Activated effector memory CD4-positive, alpha-beta T cell treated with anti-CD3 and anti-CD28 coated beads, Interleukin-2, amount 50 U/mL, for 16 hours (primary cell): Measurements from ENCODE around the gene WWP2.

Source experiments
- DNase-seq: peaks from one replicate; pipeline ENCODE4 v3.0.0-alpha.2; 2020

Gene WWP2

DNA sequence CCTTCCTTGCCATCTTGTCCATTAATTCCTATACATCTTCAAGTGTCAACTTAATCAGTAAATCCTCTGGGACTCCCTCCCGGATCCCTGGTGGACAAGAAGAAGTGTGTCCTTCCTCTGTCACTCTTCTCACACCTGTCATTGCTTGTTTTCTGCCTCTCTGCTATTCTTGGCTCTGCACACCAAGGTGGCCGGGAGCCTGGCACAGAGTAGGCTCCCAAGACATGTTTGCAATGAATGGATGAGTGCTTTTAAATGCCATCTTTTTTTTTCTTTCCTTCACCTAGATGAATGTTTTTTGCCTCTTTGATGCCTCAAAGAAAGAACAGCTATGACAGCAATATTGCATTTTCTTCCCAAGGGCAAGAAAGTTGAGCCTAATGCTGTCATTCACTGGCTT lies 131.0 kb downstream of the WWP2 start:
- DNase-seq = no peak

DNA sequence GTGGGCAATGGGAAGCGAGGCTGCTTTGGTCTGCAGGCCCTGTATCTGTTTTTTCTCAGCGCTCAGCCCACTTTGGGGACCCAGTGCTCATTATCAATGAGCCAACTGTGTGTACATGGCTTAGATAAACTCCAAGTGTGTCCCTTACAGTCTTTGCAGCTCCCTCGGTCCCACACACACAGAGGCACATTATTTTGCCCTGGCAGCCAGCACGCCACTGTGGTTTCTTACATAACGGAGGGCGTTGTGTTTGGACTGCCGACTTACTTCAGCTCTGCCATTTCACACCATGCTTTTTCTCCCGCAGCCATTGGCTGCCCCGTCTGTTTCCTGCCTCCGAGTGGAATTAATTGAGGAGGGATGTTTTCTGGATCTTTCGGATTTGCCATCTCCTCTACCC lies 132.5 kb downstream of the WWP2 start:
- no peak for DNase-seq

DNA sequence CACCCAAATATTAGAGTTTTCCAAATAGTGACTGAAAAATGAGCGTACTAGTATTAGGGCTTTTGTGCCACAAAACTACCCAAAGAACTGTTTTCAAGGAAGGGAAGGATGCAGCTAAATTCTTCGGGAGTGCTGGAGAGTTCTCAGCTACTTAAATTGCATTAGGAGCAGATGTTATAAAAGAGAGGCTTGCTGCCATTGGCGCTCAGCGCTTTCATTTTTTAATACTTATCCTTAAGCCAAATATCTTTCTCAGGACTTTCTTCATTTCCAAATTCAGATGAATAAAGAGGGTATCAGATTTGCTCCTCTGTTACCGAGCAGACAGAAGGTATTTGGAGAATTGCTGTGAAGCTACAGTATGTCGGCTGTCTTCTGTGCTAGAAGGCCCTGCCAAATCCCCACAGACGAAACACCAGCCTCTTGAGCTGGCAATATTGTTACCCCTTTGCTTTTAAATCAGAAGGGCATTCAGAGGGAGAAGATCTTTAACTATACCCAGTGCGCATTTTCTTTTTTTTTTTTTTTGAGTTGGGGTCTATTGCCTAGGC lies 141.8 kb downstream of the WWP2 start:
- no peak for DNase-seq

DNA sequence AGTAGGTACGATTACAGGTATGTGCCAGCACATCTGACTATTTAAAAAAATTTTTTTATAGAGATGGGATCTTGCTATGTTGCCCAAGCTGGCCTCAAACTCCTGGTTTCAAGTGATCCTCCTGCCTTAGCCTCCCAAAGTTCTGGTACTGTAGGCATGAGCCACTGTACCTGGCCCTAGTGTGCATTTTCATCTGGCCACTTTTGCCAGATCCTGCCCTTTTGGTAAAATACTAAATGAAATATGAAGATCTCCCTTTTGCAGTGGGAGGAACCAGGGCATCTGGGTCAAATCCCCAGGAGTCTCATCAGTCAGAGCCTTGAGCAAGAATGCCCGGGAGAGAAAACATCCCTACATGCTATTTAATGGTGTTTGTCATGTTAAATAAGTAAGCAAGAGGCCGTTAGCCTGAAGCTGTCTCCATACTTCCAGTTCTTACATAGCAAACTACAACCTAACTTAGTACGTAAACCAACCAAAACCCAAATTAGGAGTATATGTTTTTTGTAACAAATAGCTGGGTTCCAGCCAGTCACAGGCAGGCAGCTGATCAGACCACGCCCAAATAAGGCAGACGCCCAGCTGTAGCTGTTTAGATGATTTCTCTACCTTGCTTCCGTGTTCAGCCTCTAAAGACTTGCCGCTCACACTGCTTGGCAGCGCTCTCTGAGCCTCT lies 142.5 kb downstream of the WWP2 start:
- DNase-seq = no peak

DNA sequence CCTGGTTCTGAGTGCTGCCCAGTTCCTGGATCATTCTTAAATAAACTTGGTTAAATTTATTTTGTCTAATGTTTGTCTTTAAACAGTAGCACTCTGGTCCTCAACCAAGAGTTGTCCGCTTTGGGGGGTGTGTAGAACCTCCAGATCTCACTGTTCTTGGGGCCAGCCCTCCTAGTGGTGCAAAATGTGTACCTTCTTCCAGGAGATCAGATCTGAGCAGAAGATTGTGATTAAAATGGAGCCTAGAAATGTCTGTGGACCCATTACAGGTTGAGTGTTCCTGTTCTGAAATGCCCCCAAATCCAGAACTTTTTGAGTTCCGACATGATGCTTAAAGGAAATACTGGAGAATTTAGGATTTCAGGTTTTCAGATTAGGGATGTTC lies 143.0 kb downstream of the WWP2 start:
- DNase-seq = no peak

DNA sequence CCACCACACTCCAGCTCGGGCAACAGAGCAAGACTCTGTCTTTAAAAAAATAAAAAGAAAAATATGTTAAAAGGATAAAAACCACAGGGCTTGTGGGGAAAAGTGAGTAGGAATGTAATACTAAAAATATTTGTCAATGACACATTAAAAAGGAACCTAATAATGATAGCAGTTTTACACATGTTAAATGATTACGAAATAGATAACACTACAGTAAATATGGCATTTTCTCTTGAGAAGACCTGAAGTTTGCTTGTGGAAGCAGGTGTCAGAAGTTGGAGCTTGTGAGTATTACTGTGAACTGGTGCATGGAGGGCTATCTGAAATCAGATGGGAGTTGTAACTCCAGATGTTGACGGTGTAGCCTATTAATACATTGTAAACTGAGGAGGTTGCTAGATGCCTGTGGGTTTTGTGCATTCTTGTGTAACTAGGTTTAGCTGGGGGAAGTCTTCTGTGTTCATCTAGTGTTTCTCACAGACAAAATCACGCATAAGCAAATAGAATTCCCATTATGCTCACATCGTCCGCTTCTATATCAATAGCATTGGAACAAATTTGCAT lies 144.8 kb downstream of the WWP2 start:
- no peak for DNase-seq

DNA sequence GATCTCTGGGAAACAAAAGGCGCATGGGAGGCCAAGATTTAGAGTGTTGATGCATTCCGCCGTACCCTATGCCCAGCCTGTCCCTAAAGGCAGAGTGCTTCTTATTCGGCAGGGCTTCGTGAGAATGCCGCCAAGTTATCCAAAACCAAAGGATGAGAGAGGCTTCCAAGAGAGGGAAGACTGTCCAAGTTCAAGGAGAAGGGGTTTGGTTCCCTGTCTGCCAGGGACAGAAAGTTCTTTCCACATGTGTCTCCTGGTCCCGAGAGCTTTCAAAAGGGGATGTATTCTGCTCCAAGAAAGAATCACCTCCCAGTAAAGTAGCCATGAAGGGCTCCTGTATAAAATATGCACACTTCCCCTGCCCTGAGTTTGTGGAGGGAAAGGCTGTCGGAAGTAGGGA lies 146.9 kb downstream of the WWP2 start:
- DNase-seq = no peak

DNA sequence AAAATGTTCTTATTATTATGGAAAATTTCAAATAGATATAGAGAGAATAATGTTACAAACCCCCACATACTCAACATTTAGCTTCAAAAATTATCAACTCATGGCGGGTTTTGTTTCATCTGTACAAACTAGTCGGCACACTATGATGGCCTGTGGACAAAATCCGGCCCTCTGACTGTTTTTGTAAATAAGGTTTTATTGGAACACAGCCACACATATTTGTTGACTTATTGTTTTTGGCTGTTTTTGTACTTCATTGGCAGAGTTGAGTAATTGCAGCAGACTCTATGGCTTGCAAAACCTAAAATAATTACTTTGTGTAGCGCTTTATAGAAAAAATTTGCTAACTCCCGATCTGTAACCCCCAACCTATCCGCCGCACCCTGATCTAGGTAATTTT lies 147.6 kb downstream of the WWP2 start:
- no peak for DNase-seq

DNA sequence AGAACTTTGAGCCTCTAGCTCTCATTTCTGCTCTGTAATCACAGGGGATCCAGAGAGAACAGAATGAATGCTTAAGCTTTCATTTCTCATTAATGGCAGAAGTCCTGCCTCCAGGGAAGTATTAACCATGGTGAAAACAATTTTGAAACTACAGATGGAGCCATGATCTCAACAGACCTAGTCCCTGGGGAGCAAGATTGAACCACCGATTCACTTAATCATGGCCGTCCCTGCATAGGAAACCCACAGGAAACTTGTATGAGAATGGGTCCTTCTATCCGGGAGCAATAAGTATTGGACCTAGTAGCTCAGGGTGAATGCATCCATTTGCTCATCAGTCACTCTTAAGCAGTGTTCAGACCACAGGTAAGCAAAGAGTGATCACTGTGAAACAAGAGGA lies 148.8 kb downstream of the WWP2 start:
- DNase-seq = no peak

DNA sequence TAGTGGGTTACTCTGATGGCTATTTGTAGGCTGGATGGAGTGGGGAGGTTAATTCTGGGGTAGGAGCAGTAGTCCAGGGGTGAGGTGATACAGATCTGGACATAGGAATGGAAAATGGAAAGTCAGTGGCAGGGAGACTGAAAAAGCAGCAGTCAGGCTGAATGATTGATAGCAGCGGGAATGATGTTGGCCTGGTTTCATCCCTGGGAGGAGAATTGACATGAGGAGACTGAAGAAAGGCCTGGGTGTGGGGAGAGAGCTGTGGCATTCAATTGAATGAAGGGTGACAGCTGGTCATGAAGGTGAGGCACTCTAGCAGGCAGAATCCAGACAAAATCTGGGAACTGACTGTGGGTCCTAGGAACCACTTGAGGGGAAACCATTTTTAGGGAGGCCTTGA lies 154.3 kb downstream of the WWP2 start:
- DNase-seq = no peak

DNA sequence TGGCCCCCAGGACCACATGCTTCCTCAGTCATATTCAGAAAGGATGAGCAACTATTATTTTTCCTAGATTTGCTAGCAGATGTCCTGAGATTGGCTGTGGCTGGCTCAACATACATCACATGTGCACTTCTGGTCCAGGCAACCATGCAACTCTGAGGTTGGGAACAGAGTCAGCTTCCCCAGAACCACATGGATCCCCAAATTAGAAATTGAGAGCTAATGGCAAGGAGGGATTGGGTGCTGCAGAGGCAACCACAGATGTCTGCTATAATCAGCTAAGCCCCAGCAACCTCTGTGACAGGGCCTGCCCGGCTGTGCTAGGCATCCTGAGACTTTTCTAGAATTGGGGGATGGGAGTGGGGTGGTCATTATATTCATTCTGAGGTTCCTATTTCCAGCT lies 155.2 kb downstream of the WWP2 start:
- no peak for DNase-seq

DNA sequence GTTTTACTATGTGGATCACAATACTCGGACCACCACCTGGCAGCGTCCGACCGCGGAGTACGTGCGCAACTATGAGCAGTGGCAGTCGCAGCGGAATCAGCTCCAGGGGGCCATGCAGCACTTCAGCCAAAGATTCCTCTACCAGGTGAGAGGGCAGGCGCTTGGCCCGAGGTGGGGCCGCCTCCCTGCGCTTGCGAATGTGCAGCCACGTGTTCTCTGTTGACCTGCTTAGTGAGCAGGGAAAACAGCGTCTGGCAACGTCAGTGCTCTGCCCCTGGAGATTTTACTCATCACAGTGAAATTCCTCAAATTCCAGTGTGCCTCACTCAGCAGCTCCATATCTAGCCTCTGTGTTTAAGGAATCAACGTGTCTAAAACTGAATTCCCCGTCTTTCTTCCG lies 155.6 kb downstream of the WWP2 start:
- no peak for DNase-seq

DNA sequence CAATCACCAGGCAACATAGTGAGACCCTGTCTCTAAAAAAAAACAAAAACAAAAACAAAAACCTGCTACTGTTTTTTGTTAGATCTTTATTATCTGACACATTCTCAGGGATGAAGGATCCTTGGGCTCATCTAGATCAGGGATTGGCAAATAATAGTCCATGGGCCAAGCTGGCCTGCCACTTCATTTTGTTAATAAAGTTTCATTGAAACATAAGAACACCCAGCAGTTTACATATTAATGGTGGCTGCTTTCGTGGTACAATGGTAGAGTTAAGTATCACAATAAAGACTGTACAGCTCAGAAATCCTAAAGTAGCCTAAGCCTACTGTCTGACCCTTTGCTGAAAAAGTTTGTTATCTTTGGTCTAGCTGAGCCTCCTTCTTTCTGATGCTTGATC lies 156.1 kb downstream of the WWP2 start:
- no peak for DNase-seq

DNA sequence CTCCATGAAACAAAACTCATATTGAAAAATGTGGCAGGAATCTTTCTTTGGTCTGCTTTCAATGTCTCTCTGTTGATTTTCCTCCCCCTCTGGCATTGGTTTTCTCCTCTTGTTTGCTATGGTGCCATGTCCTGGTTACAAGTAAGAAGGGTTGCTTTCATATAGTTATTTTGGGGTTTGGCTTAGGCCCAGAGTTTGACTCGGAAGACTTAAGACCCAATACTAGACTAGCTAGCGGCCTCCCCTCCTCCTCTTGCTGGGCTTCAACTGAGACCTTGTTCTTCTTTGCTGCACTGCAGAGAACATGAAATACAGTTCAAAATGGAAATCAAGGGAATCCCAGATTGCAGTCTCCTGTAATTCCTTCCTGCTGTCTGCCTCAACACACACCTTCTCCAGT lies 159.0 kb downstream of the WWP2 start:
- DNase-seq = no peak

DNA sequence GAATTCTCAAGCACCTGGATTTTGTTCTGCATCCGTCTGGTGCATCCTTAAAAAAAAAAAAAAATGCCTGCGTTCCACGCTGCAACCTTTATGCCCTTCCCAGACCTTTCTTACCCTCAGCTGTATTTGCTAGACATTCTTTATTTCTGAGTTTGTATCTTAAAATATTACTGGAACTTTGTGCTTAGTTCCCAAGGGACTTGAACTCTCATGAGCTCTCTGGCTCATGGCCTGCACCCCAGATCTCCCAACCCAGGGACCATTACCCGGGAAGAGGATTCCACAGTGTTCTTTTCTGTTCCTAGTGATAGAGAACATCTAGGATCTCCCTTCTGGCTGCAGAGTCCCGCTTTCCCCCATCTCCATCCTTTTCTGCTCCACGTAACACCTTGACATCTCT lies 160.1 kb downstream of the WWP2 start:
- DNase-seq = no peak

DNA sequence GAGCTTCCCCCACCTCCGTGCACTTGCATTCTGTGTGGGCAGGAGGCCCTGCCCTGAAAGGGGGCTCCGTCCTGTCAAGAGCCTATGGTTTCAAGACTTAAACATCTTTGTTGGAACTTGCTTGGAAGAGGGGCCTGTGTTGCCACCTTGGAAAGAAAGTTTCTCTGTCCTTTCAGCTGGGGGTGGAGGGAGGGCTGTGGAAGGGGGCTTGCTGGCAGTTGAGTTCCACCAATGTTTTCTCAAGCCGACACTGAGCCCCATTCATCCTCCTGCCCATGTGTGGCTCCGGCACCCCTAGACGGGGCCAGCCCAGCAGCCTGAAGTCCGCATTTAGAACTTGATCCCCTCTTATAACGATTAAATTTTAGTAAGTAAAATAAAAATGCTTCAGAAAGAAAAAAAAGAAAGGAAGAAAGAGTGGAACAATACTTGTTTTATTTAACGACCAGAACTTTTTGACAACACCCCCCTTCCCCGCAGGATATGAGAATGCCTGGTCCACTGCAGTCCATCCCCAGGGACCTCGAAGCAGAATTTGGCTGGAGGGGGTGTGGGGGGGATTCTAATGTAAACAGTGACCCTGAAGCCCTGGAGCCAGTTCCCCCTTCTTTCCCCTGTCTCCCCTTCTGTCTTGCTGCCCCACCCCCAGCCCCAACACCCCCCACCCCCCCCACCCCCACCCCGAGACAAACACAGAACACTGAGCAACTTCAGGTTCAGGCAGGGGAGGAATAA lies 162.1 kb downstream of the WWP2 start:
- DNase-seq = no peak

DNA sequence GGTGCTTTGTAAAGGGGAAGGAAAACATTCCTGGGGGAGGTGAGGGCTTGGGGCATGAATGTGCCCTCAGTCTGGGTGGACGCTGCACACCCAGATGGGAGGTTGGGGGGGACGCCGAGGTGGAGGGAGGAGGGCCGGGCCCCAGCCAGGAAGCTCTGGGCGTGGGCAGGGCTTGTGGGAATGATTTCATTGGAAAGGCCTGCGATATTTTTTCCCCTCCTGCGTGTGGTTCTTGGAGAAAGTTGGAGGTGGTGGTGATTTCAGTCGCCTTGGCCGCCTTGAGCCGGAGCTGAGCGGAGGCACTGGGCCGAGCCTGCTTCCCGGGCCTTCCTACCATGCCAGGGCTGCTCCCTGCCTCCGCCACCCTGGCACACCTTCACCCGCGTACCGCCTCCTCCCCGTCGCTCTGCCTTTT lies 162.7 kb downstream of the WWP2 start:
- no peak for DNase-seq

DNA sequence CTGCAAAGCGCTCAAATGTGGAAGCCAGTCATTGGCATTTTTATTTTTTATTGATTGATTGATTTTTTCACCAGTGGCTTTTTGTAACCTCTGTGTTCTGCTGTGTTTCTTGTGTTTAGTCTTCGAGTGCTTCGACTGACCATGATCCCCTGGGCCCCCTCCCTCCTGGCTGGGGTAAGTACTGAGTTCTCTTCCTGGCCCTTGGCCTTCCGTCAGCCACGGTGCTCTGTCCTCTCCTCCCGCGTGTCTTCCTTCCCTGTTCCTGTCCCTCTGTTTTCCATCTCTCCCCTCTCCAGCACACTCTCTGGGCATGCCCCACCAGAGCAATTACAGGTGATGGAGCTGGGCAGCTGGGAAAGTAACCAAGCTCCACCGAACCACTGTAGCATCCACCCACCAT lies 163.2 kb downstream of the WWP2 start:
- no peak for DNase-seq

DNA sequence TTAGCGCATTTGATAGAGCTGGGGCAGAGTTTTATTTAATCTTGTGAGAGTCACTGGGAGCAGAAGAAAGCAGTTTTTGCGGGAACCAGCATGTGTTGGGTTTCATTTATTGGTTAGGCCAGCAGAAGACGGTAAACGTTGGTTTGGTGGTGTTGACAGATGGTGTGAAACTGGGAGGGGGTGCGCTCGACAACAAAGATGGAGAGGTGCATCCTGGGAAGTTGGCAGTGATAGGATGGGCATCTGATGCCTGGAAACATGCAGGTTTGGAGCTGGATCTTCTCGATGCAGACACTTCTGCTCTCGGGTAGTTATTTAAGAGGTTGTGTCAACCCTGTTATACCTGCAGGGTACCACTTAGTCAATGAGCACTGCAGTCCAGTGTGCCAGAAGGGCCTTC lies 164.1 kb downstream of the WWP2 start:
- no peak for DNase-seq

DNA sequence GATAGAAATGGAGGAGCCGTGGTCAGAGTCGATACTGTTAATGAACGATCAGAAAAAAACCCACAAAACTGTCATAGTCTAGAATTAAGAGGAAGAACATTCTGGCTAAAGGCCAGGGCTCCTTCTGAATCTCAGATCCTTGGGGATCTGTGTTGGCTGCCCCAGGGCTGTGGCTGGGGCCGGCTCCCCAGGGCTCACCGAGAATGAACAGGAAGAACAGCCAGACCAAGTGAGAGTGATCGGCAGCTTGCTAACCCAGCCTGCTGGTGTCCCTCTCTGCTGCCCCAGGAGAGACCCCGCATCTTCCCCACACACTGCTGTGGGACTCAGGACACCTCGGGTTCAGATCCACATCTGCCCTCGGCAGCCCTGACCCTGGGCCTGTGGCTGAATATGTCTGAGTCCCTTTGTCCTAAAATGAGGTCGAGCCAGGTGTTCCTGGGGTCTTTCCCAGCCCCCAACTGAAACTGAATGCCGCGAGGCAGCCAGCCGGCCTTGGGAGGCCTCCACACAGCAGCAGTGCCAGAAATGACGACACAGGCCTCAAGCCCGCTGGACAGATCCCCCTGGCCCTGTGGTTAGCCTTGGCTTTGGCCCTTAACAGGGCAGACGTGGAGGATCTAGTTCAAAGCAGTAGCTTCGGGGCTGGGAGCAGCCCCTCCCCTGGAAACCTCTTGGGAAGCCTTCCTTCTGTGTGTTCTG lies 165.1 kb downstream of the WWP2 start:
- DNase-seq = no peak

DNA sequence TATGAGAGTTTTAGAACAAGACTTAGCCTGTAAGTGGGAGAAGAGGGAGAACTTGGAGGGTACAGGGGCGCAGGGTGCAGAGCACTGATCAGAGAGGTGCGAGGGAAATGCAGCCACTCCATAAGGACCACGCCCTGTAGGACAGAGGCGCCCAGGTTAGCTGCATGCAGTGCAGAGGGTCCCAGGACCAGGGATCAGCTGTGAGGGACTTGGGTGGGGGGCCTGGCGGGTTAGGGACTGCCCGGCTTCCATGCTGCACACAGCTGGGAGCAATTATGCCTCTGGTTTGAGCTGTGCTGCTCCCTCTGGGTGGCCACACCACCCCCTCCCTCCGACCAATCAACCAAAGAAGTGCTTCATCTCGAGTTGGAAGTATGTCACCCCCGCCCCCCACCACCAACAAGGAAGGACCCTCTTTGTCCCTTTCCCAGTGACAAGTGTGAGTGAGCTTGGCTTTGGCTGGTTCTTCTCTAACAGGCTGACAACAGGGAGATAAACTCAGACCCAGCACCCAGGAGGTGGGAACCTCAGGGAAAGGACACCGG lies 166.8 kb downstream of the WWP2 start:
- no peak for DNase-seq

DNA sequence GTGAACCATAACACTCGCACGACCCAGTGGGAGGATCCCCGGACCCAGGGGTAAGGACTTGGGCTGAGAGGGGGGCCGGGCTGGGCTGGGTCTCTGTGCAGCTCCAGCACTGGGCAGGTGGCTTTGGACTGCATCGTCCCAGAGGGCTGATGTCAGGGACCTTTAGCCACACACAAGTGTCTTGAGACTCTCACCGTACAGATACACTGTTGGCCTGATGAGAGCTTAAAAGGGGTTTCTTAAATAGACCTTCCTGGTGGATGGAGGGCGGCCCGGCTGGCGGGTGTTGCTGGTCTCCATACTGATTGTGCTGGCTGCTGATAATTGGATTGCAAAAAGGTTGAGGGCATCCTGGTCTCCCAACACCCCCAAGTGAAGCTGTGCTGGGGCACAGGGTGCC lies 167.3 kb downstream of the WWP2 start:
- DNase-seq = no peak

DNA sequence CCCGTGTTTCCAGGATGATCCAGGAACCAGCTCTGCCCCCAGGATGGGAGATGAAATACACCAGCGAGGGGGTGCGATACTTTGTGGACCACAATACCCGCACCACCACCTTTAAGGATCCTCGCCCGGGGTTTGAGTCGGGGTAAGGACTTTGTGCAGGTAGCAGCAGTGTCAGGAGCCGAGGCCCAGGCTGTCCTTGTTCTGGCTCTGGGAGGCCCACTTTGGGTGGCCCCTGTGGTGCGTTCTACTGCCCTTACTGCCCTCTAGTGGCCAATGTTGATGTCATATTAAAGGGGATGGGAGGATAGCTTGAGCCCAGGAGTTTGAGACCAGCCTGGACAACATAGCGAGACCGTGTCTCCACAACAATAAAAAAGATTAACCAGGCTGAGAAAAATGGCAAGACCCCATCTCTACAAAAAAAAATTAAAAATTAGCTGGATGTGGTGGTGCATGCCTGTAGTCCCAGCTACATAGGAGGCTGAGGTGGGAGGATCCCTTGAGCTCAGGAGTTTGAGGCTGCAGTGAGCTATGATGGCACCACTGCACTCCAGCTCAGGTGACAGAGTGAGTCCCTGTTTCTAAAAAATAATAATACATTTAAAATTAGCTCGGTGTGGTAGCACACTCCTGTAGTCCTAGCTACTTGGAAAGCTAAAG lies 168.1 kb downstream of the WWP2 start:
- DNase-seq = peak; percentile 73
